ENCODE results near the gene GAS7. TPM values are rescaled to one million over a fixed set of nuclear protein-coding genes. Genes with fewer than 3 reads are reported as not detected.

GAS7 gene
- total RNA-seq, 1 donor from 2014 or later: 2.0 TPM

- no peak overlapping the region for H3K4me3 Mint-ChIP-seq (ENCODE audit: unreplicated experiment)
- H3K4me1 Mint-ChIP-seq (ENCODE audit: low read depth, unreplicated experiment): no peaks in the 10 kb centered on the region
- no peaks in the 10 kb centered on the region for H3K27me3 Mint-ChIP-seq (ENCODE audit: unreplicated experiment)
- peaks cover 2% of the 10 kb centered on the region for H3K9me3 Mint-ChIP-seq (ENCODE audit: unreplicated experiment)
- DNase-seq: no peak
- H3K36me3 Mint-ChIP-seq (ENCODE audit: unreplicated experiment): no peaks in the 10 kb centered on the region
- TF ChIP-seq, protein P1, sequence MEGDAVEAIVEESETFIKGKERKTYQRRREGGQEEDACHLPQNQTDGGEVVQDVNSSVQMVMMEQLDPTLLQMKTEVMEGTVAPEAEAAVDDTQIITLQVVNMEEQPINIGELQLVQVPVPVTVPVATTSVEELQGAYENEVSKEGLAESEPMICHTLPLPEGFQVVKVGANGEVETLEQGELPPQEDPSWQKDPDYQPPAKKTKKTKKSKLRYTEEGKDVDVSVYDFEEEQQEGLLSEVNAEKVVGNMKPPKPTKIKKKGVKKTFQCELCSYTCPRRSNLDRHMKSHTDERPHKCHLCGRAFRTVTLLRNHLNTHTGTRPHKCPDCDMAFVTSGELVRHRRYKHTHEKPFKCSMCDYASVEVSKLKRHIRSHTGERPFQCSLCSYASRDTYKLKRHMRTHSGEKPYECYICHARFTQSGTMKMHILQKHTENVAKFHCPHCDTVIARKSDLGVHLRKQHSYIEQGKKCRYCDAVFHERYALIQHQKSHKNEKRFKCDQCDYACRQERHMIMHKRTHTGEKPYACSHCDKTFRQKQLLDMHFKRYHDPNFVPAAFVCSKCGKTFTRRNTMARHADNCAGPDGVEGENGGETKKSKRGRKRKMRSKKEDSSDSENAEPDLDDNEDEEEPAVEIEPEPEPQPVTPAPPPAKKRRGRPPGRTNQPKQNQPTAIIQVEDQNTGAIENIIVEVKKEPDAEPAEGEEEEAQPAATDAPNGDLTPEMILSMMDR (IDR thresholded peaks at IDR 0.05; ENCODE audit: partially characterized antibody, unreplicated experiment): no peak
- no peak overlapping the region for H3K27ac Mint-ChIP-seq (ENCODE audit: unreplicated experiment)
Observed at GRCh38 chr17:10147761-10148415, 50.5 kb downstream of the GAS7 start.

DNA sequence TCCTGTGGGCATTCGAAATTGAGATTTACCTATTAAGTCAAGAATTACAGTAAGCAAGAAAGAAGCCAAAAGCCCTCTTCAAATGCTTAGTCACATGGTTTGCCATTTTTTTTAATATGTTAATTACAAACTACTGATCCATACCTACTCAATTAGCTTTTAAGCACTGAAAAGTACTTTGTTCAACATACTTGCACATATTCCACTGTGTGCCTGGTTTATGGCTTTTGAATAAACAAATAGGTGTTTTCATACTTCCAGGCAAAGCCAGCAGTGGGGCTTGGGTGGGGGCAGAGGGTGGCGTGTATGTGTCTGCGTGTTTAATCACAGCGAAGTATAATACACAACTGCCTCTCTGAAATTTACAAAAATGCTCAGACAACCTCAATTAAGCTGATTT lies 51.4 kb downstream of the GAS7 start:
- Mint-ChIP-seq H3K4me3 (ENCODE audit: unreplicated experiment) (no peak overlapping the region), H3K27ac (ENCODE audit: unreplicated experiment) (no peak overlapping the region), H3K27me3 (ENCODE audit: unreplicated experiment) (no peaks in the 10 kb centered on the region), H3K9me3 (ENCODE audit: unreplicated experiment) (peaks cover 2% of the 10 kb centered on the region), H3K4me1 (ENCODE audit: low read depth, unreplicated experiment) (no peaks in the 10 kb centered on the region), H3K36me3 (ENCODE audit: unreplicated experiment) (no peaks in the 10 kb centered on the region)
- DNase-seq: no peak
- TF ChIP-seq, protein P1 (IDR thresholded peaks at IDR 0.05; ENCODE audit: partially characterized antibody, unreplicated experiment): no peak

DNA sequence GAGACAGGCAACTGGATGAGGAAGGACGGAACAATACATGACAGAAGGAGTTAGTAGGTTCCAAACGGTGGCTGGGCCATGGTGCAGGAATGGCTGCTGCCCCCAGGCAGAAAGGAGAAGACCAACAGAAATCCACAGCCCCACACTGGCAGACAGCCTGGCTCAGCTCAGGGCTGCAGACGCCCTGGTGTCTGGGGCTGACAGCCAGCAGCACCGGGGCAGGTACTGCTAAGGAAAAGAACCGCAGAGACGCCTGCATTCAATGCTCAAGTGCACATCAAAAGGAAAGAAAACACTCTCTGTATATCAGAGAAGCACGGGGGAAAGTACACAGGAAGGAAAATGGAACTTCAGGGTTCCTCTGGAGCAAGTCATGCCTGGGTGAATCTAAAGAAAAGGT lies 53.4 kb downstream of the GAS7 start:
- H3K4me3 Mint-ChIP-seq (ENCODE audit: unreplicated experiment): no peak overlapping the region
- H3K36me3 Mint-ChIP-seq (ENCODE audit: unreplicated experiment): no peaks in the 10 kb centered on the region
- H3K27ac Mint-ChIP-seq (ENCODE audit: unreplicated experiment): no peak overlapping the region
- H3K27me3 Mint-ChIP-seq (ENCODE audit: unreplicated experiment): no peaks in the 10 kb centered on the region
- TF ChIP-seq, protein P1 (IDR thresholded peaks at IDR 0.05; ENCODE audit: partially characterized antibody, unreplicated experiment): no peak
- DNase-seq: no peak
- H3K4me1 Mint-ChIP-seq (ENCODE audit: low read depth, unreplicated experiment): no peaks in the 10 kb centered on the region
- no peaks in the 10 kb centered on the region for H3K9me3 Mint-ChIP-seq (ENCODE audit: unreplicated experiment)

GRCh38 chr17:10144456-10144855 lies 54.0 kb downstream of the GAS7 start:
- H3K9me3 Mint-ChIP-seq (ENCODE audit: unreplicated experiment): no peaks in the 10 kb centered on the region
- H3K27ac Mint-ChIP-seq (ENCODE audit: unreplicated experiment): no peak overlapping the region
- no peaks in the 10 kb centered on the region for H3K36me3 Mint-ChIP-seq (ENCODE audit: unreplicated experiment)
- H3K27me3 Mint-ChIP-seq (ENCODE audit: unreplicated experiment): no peaks in the 10 kb centered on the region
- no peak overlapping the region for H3K4me3 Mint-ChIP-seq (ENCODE audit: unreplicated experiment)
- TF ChIP-seq, protein P1 (IDR thresholded peaks at IDR 0.05; ENCODE audit: partially characterized antibody, unreplicated experiment): no peak
- DNase-seq: no peak
- H3K4me1 Mint-ChIP-seq (ENCODE audit: low read depth, unreplicated experiment): no peaks in the 10 kb centered on the region

DNA sequence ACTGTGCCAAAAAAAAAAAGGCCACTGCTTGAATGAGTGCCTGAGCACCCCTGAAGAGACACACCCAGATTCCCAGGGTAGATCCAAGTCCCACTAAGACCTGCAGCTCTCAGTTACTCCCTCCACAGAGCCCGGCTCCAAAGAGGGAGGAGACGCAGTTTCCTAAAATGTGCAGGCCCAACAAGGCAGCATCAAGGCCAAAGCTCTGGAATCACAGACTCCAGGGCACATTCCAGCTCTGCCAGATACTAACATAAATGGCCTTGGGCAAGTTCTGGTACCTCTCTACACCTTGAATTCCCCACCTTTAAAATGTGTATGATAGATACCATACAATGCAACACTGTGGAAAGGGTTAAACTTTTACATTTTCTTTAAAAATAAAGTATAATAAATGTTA lies 57.0 kb downstream of the GAS7 start:
- no peak for DNase-seq
- Mint-ChIP-seq H3K36me3 (ENCODE audit: unreplicated experiment) (no peaks in the 10 kb centered on the region), H3K9me3 (ENCODE audit: unreplicated experiment) (no peaks in the 10 kb centered on the region), H3K27me3 (ENCODE audit: unreplicated experiment) (no peaks in the 10 kb centered on the region), H3K27ac (ENCODE audit: unreplicated experiment) (no peak overlapping the region), H3K4me3 (ENCODE audit: unreplicated experiment) (no peak overlapping the region), H3K4me1 (ENCODE audit: low read depth, unreplicated experiment) (no peaks in the 10 kb centered on the region)
- TF ChIP-seq, protein P1 (IDR thresholded peaks at IDR 0.05; ENCODE audit: partially characterized antibody, unreplicated experiment): no peak

Data from glutamatergic neuron (in vitro differentiated cells).